ENCODE measurements around the gene FILIP1. TPM values are rescaled to one million over a fixed set of nuclear protein-coding genes. Genes with fewer than 3 reads are reported as not detected.

Gene FILIP1
- total and polyA plus RNA-seq, 2 donors (not counting 1 experiment from before 2014, with no cell fraction given): 0.33 to 2.3 TPM

GRCh38 chr6:75266716-75267291 is 226.8 kb downstream of the FILIP1 start:
- Histone ChIP-seq H3K27ac (ENCODE audit: insufficient read depth, low read length) (no peak overlapping the region), H3K36me3 (ENCODE audit: control insufficient read depth, insufficient read depth, low read length) (no peaks in the 10 kb centered on the region), H3K4me3 (replicated peaks in 1 of 4; ENCODE audit: control extremely low read depth in 1 of 4, insufficient read depth in 1 of 4, low read depth in 3 of 4, low read length in 4 of 4) (no peak overlapping the region), H3K27me3 (ENCODE audit: control insufficient read depth, insufficient read depth, low read length) (no peaks in the 10 kb centered on the region), H3K4me2 (ENCODE audit: extremely low read depth, insufficient read depth, low read length) (no peak overlapping the region), H4K20me1 (ENCODE audit: control insufficient read depth, extremely low read depth, insufficient read depth, low read length) (no peaks in the 10 kb centered on the region), H3K4me1 (ENCODE audit: control insufficient read depth, extremely low read depth, insufficient read depth, low read length) (peaks cover 9% of the 10 kb centered on the region), H3K9me3 (ENCODE audit: control insufficient read depth, insufficient read depth, low read depth, low read length) (no peaks in the 10 kb centered on the region), H2AFZ (ENCODE audit: low read length) (no peak overlapping the region), H3K79me2 (ENCODE audit: control insufficient read depth, insufficient read depth, low read length) (peaks cover 62% of the 10 kb centered on the region), H3K9ac (ENCODE audit: insufficient read depth, low read length) (no peak overlapping the region)
- peak; percentile 47 to 80 for DNase-seq (ENCODE audit: low read depth in 2 of 2)
- TF ChIP-seq EZH2 (IDR thresholded peaks at IDR 0.05; ENCODE audit: low read length, missing control alignments): no peak
- TF ChIP-seq, protein P1, sequence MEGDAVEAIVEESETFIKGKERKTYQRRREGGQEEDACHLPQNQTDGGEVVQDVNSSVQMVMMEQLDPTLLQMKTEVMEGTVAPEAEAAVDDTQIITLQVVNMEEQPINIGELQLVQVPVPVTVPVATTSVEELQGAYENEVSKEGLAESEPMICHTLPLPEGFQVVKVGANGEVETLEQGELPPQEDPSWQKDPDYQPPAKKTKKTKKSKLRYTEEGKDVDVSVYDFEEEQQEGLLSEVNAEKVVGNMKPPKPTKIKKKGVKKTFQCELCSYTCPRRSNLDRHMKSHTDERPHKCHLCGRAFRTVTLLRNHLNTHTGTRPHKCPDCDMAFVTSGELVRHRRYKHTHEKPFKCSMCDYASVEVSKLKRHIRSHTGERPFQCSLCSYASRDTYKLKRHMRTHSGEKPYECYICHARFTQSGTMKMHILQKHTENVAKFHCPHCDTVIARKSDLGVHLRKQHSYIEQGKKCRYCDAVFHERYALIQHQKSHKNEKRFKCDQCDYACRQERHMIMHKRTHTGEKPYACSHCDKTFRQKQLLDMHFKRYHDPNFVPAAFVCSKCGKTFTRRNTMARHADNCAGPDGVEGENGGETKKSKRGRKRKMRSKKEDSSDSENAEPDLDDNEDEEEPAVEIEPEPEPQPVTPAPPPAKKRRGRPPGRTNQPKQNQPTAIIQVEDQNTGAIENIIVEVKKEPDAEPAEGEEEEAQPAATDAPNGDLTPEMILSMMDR (conservative IDR thresholded peaks at IDR 0.05 in 1 of 2, IDR thresholded peaks at IDR 0.05 in 1 of 2; ENCODE audit: low read depth in 1 of 2, low read length in 2 of 2): peak; percentile 47 to 79

DNA sequence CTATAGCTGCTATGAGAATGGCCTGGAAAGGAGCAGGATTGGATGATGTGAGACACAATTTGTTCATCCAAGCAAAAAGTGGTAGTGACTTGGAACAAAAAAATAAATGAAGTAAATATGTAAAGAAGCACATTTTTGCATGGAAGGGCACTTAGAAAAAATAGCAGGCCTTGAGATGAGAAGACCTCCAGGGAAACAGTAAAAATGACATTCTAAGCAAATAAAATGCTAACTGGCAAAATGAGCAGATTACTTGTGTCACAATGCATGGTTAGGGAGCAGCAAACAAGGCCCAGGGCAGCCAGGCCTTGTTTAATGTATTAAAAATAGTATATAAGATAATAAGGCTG is 230.2 kb downstream of the FILIP1 start:
- TF ChIP-seq, protein P1 (conservative IDR thresholded peaks at IDR 0.05 in 1 of 2, IDR thresholded peaks at IDR 0.05 in 1 of 2; ENCODE audit: low read depth in 1 of 2, low read length in 2 of 2): no peak
- no peak for TF ChIP-seq EZH2 (IDR thresholded peaks at IDR 0.05; ENCODE audit: low read length, missing control alignments)
- Histone ChIP-seq H3K27ac (ENCODE audit: insufficient read depth, low read length) (no peak overlapping the region), H3K9me3 (ENCODE audit: control insufficient read depth, insufficient read depth, low read depth, low read length) (no peaks in the 10 kb centered on the region), H3K4me2 (ENCODE audit: extremely low read depth, insufficient read depth, low read length) (no peak overlapping the region), H3K4me1 (ENCODE audit: control insufficient read depth, extremely low read depth, insufficient read depth, low read length) (peaks cover 5% of the 10 kb centered on the region), H2AFZ (ENCODE audit: low read length) (no peak overlapping the region), H3K36me3 (ENCODE audit: control insufficient read depth, insufficient read depth, low read length) (no peaks in the 10 kb centered on the region), H3K79me2 (ENCODE audit: control insufficient read depth, insufficient read depth, low read length) (peaks cover 34% of the 10 kb centered on the region), H3K9ac (ENCODE audit: insufficient read depth, low read length) (no peak overlapping the region), H3K27me3 (ENCODE audit: control insufficient read depth, insufficient read depth, low read length) (no peaks in the 10 kb centered on the region), H4K20me1 (ENCODE audit: control insufficient read depth, extremely low read depth, insufficient read depth, low read length) (no peaks in the 10 kb centered on the region), H3K4me3 (replicated peaks in 1 of 4; ENCODE audit: control extremely low read depth in 1 of 4, insufficient read depth in 1 of 4, low read depth in 3 of 4, low read length in 4 of 4) (no peak overlapping the region)
- no peak for DNase-seq (ENCODE audit: low read depth in 2 of 2)

GRCh38 chr6:75262716-75263400 is 230.7 kb downstream of the FILIP1 start:
- no peak for TF ChIP-seq EZH2 (IDR thresholded peaks at IDR 0.05; ENCODE audit: low read length, missing control alignments)
- TF ChIP-seq, protein P1 (conservative IDR thresholded peaks at IDR 0.05 in 1 of 2, IDR thresholded peaks at IDR 0.05 in 1 of 2; ENCODE audit: low read depth in 1 of 2, low read length in 2 of 2): no peak
- no peak overlapping the region for H3K4me2 ChIP-seq (ENCODE audit: extremely low read depth, insufficient read depth, low read length)
- no peak overlapping the region for H3K4me3 ChIP-seq (replicated peaks in 1 of 4; ENCODE audit: control extremely low read depth in 1 of 4, insufficient read depth in 1 of 4, low read depth in 3 of 4, low read length in 4 of 4)
- no peaks in the 10 kb centered on the region for H3K27me3 ChIP-seq (ENCODE audit: control insufficient read depth, insufficient read depth, low read length)
- no peak overlapping the region for H3K9ac ChIP-seq (ENCODE audit: insufficient read depth, low read length)
- no peaks in the 10 kb centered on the region for H4K20me1 ChIP-seq (ENCODE audit: control insufficient read depth, extremely low read depth, insufficient read depth, low read length)
- no peak overlapping the region for H2AFZ ChIP-seq (ENCODE audit: low read length)
- H3K79me2 ChIP-seq (ENCODE audit: control insufficient read depth, insufficient read depth, low read length): peaks cover 29% of the 10 kb centered on the region
- no peaks in the 10 kb centered on the region for H3K9me3 ChIP-seq (ENCODE audit: control insufficient read depth, insufficient read depth, low read depth, low read length)
- H3K36me3 ChIP-seq (ENCODE audit: control insufficient read depth, insufficient read depth, low read length): no peaks in the 10 kb centered on the region
- peak in 1 of 2 donors; percentile 25 for DNase-seq (ENCODE audit: low read depth in 2 of 2)
- no peak overlapping the region for H3K27ac ChIP-seq (ENCODE audit: insufficient read depth, low read length)
- peaks cover 1% of the 10 kb centered on the region for H3K4me1 ChIP-seq (ENCODE audit: control insufficient read depth, extremely low read depth, insufficient read depth, low read length)

All from fibroblast of lung (primary cell).